ENCODE data around the gene CTBP1.

CTBP1 gene

GRCh38 chr4:1207157-1207470, 41.8 kb downstream of the CTBP1 start:
- Histone ChIP-seq H3K27ac (ENCODE audit: low read length) (no peak overlapping the region), H3K4me3 (ENCODE audit: low read length) (no peak overlapping the region), H3K36me3 (replicated peaks; ENCODE audit: low read depth, low read length) (peaks cover 4% of the 10 kb centered on the region), H2AFZ (ENCODE audit: low read depth, low read length) (no peak overlapping the region), H3K9ac (ENCODE audit: low read length) (no peak overlapping the region), H3K79me2 (ENCODE audit: low read length) (no peaks in the 10 kb centered on the region), H3K4me2 (ENCODE audit: low read length) (no peak overlapping the region), H3K27me3 (ENCODE audit: low read depth, low read length) (no peaks in the 10 kb centered on the region), H4K20me1 (ENCODE audit: insufficient read depth, low read length) (peaks cover 4% of the 10 kb centered on the region; the same call in 1 of the 2 replicates), H3K4me1 (ENCODE audit: low read length) (peaks cover 7% of the 10 kb centered on the region), H3K9me3 (ENCODE audit: insufficient read depth, low read length) (no peaks in the 10 kb centered on the region)
- TF ChIP-seq CTCF (IDR thresholded peaks at IDR 0.05; ENCODE audit: low read depth, low read length): no peak
- no peak for TF ChIP-seq EZH2phosphoT487 (IDR thresholded peaks at IDR 0.05; ENCODE audit: low read depth)

GRCh38 chr4:1206299-1207156, 42.4 kb downstream of the CTBP1 start:
- Histone ChIP-seq H3K36me3 (replicated peaks; ENCODE audit: low read depth, low read length) (peaks cover 4% of the 10 kb centered on the region), H3K9me3 (ENCODE audit: insufficient read depth, low read length) (no peaks in the 10 kb centered on the region), H4K20me1 (ENCODE audit: insufficient read depth, low read length) (peaks cover 4% of the 10 kb centered on the region; the same call in 1 of the 2 replicates), H3K4me3 (ENCODE audit: low read length) (no peak overlapping the region), H3K27me3 (ENCODE audit: low read depth, low read length) (no peaks in the 10 kb centered on the region), H3K4me1 (ENCODE audit: low read length) (peaks cover 12% of the 10 kb centered on the region), H3K79me2 (ENCODE audit: low read length) (no peaks in the 10 kb centered on the region), H2AFZ (ENCODE audit: low read depth, low read length) (no peak overlapping the region), H3K27ac (ENCODE audit: low read length) (no peak overlapping the region), H3K4me2 (ENCODE audit: low read length) (no peak overlapping the region), H3K9ac (ENCODE audit: low read length) (no peak overlapping the region)
- TF ChIP-seq CTCF (IDR thresholded peaks at IDR 0.05; ENCODE audit: low read depth, low read length): no peak
- no peak for TF ChIP-seq EZH2phosphoT487 (IDR thresholded peaks at IDR 0.05; ENCODE audit: low read depth)

GRCh38 chr4:1205586-1206298, 43.2 kb downstream of the CTBP1 start:
- Histone ChIP-seq H3K9ac (ENCODE audit: low read length) (no peak overlapping the region), H3K27me3 (ENCODE audit: low read depth, low read length) (no peaks in the 10 kb centered on the region), H3K36me3 (replicated peaks; ENCODE audit: low read depth, low read length) (peaks cover 2% of the 10 kb centered on the region), H4K20me1 (ENCODE audit: insufficient read depth, low read length) (peaks cover 4% of the 10 kb centered on the region; the same call in 1 of the 2 replicates), H3K79me2 (ENCODE audit: low read length) (no peaks in the 10 kb centered on the region), H2AFZ (ENCODE audit: low read depth, low read length) (no peak overlapping the region), H3K4me3 (ENCODE audit: low read length) (no peak overlapping the region), H3K27ac (ENCODE audit: low read length) (no peak overlapping the region), H3K9me3 (ENCODE audit: insufficient read depth, low read length) (no peaks in the 10 kb centered on the region), H3K4me1 (ENCODE audit: low read length) (peaks cover 19% of the 10 kb centered on the region), H3K4me2 (ENCODE audit: low read length) (no peak overlapping the region)
- no peak for TF ChIP-seq EZH2phosphoT487 (IDR thresholded peaks at IDR 0.05; ENCODE audit: low read depth)
- no peak for TF ChIP-seq CTCF (IDR thresholded peaks at IDR 0.05; ENCODE audit: low read depth, low read length)

GRCh38 chr4:1204828-1205585, 43.9 kb downstream of the CTBP1 start:
- H3K4me2 ChIP-seq (ENCODE audit: low read length): no peak overlapping the region
- H3K27ac ChIP-seq (ENCODE audit: low read length): no peak overlapping the region
- no peak for TF ChIP-seq EZH2phosphoT487 (IDR thresholded peaks at IDR 0.05; ENCODE audit: low read depth)
- no peak for TF ChIP-seq CTCF (IDR thresholded peaks at IDR 0.05; ENCODE audit: low read depth, low read length)
- no peak overlapping the region for H3K4me3 ChIP-seq (ENCODE audit: low read length)
- H3K27me3 ChIP-seq (ENCODE audit: low read depth, low read length): no peaks in the 10 kb centered on the region
- H2AFZ ChIP-seq (ENCODE audit: low read depth, low read length): no peak overlapping the region
- no peak overlapping the region for H3K9ac ChIP-seq (ENCODE audit: low read length)
- no peaks in the 10 kb centered on the region for H3K79me2 ChIP-seq (ENCODE audit: low read length)
- peaks cover 22% of the 10 kb centered on the region for H3K4me1 ChIP-seq (ENCODE audit: low read length)
- H3K9me3 ChIP-seq (ENCODE audit: insufficient read depth, low read length): no peaks in the 10 kb centered on the region
- peaks cover 2% of the 10 kb centered on the region for H3K36me3 ChIP-seq (replicated peaks; ENCODE audit: low read depth, low read length)
- H4K20me1 ChIP-seq (ENCODE audit: insufficient read depth, low read length): peaks cover 4% of the 10 kb centered on the region; the same call in 1 of the 2 replicates
